HFF-Myc (cell line): ENCODE results near the gene ZFPM1.

Experiments
- DNase-seq: peaks from one replicate; pipeline ENCODE4 v3.0.0-alpha.2; 2011; ENCODE audit warnings: low read depth; ENCODE audit errors: extremely low read depth
- H3K4me3 ChIP-seq: replicated peaks from 2 replicates; pipeline ENCODE4 v1.5.1; 2011; ENCODE audit warnings: low read depth, mild to moderate bottlenecking, control low read depth, low read length
- CTCF ChIP-seq: IDR thresholded peaks from 2 replicates; pipeline ENCODE4 v1.5.1; 2012; ENCODE audit warnings: mild to moderate bottlenecking, low read depth, low read length, control low read depth; ENCODE audit errors: missing control alignments

Gene ZFPM1

GRCh38 chr16:88569614-88569984 is 116.5 kb downstream of the ZFPM1 start:
- peak overlapping the region; percentile 90 for H3K4me3 ChIP-seq
- no peak for DNase-seq
- TF ChIP-seq CTCF = no peak

GRCh38 chr16:88569985-88570690 is 117.1 kb downstream of the ZFPM1 start, which contains the start of gene ZC3H18:
Gene ZC3H18 (plus strand): TSS chr16:88570403. CDS start chr16:88577124, 6,721 bp downstream.
- peak; percentile 71 for DNase-seq
- no peak for TF ChIP-seq CTCF
- peak within 1 kb of the TSS; percentile 90 for H3K4me3 ChIP-seq

GRCh38 chr16:88570691-88571092 is 117.6 kb downstream of the ZFPM1 start:
- DNase-seq = no peak
- H3K4me3 ChIP-seq = peak overlapping the region; percentile 90

GRCh38 chr16:88575251-88575650 is 122.2 kb downstream of the ZFPM1 start:
- H3K4me3 ChIP-seq = no peak overlapping the region
- DNase-seq = no peak
- TF ChIP-seq CTCF = no peak

More at GRCh38 chr16:88570691-88571092, 117.6 kb downstream of the ZFPM1 start:
- TF ChIP-seq CTCF = no peak

GRCh38 chr16:88576307-88576706 is 123.2 kb downstream of the ZFPM1 start:
- TF ChIP-seq CTCF = no peak
- H3K4me3 ChIP-seq = no peak overlapping the region
- DNase-seq = no peak

- DNase-seq = no peak
- TF ChIP-seq CTCF = no peak
- no peak overlapping the region for H3K4me3 ChIP-seq
Measured at GRCh38 chr16:88577166-88577565, 124.1 kb downstream of the ZFPM1 start.
